Panc1 (cell line): ENCODE data around the gene ACAD8.
A peak's percentile ranks its signal among the peaks of the same experiment; 100 is the strongest.

Experiments
- CTCF ChIP-seq: fragments of 450-650 bp; IDR thresholded peaks from 2 replicates; pipeline ENCODE4 v1.5.1; 2017; ENCODE audit warnings: mild to moderate bottlenecking
- POLR2AphosphoS5 ChIP-seq: IDR thresholded peaks from 2 replicates; pipeline ENCODE4 v1.6.1; 2012; ENCODE audit warnings: mild to moderate bottlenecking, low read depth, low read length, moderate library complexity
- REST ChIP-seq, 2 experiments: IDR thresholded peaks; 2 replicates each; pipeline ENCODE4 v1.6.1; 2011 to 2012; ENCODE audit warnings: low read depth in 2 of 2, control low read depth in 1 of 2, low read length in 1 of 2, mild to moderate bottlenecking in 1 of 2, moderate library complexity in 1 of 2; ENCODE audit not compliant: insufficient read depth in 1 of 2
- SIN3A ChIP-seq: IDR thresholded peaks from 2 replicates; pipeline ENCODE4 v1.6.1; 2012; ENCODE audit warnings: low read depth, mild to moderate bottlenecking, low read length, moderate library complexity, borderline replicate concordance; ENCODE audit not compliant: insufficient read depth
- TCF7L2 ChIP-seq: IDR thresholded peaks from 2 replicates; pipeline ENCODE4 v1.6.1; 2011; ENCODE audit warnings: mild to moderate bottlenecking, low read depth, low read length, inconsistent platforms

- TF ChIP-seq CTCF (peak; percentile 82), REST (IDR thresholded peaks at IDR 0.05; ENCODE audit: insufficient read depth in 1 of 2, low read depth in 2 of 2, low read length in 1 of 2) (no peak), SIN3A (no peak), POLR2AphosphoS5 (no peak), TCF7L2 (no peak)
Measured at GRCh38 chr11:134261626-134262488, 8.5 kb downstream of the ACAD8 start.
